ENCODE data around the gene CCDC88B.

The CCDC88B gene

DNA sequence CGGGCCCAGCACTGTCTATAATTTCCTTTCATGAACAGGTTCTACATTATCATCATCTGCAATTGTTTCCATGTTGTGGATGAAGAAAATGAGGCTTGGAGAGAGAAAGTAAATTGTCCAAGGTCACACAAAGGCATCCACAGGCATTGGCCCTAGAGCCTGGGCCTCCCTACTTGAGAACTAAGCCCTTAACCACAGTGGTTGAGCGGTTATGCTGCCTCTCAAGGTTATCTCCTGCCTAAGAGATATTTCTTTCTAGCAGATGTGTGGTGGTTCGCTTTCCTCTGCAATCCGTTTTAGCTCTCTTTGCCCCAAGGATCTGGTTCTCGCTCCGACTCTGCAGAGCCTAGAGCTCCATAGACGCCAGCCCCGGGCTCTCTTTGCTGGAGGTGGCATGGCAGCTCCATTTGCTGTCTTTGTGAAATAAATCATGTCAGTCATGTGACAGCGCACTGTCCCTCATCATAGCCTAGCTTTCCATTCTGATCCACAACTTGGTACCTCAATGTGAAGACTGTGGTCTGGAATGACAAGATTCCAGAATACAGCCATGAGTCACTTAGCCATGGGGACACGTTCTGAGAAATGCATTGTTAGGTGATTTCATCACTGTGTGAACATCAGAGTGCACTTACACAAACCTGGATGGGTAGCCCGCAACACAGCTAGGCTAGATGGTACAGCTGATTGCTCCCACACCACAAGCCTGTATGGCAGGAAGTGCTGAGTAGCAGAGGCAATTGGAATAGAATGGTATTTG, 46.1 kb downstream of the CCDC88B start:
- DNase-seq: peak; percentile 18

DNA sequence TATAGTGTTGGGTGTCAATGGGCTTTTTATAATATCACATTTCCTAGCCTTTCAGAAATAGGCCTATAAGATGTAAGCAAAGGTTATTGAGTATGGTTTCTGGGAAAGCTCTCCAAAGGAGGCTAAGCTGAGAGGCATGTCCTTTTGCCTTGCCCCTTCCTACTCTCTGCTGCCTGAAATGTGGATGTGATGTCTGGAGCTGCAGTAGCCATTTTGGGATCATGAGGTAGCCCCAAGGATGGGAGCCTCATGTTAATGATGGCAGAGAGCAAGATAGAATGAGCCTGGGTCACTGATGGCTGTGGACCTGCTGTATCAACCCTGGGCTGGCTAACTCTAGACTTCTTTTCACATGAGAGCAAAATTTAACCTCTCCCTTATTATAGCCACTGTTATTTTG, 47.9 kb downstream of the CCDC88B start:
- DNase-seq: no peak

DNA sequence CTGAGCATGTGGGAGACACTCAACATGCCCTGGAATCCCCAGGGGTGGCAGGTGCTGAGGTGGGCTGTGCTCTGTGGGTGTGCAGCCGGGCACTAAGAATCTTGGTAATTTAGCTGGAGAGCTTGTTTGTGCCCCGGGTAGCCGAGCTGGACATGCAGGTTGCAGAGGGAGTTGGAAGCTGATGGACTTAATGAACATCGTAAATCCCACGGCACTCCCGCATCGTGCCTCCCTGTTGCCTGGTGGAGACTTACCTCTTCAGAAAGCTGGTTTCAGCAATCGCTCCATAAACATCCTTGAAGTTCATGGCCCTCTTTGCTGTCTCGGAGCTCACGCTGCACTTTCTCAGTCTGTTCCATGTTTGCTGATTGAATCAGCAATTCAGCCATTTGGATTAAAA, 48.9 kb downstream of the CCDC88B start:
- DNase-seq: no peak

DNA sequence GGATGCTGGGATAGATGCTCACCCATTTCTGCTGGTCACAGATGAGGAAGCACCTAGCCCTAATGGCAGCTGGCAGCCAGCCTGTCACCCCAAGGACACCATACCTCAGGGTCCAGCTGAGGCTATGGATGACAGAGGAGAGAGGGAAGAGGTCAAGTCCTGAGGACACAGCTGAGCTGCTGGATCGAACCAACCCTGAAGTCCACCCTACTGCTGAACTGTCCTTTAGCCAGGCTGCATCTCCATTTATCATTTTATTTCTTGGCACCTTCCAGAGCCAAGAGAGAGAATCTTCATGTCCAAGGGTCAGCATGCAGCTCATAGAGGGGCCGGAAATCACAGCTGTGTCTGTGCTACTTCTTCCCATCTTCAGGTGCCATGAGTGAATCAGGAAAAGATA, 49.8 kb downstream of the CCDC88B start:
- DNase-seq: no peak

DNA sequence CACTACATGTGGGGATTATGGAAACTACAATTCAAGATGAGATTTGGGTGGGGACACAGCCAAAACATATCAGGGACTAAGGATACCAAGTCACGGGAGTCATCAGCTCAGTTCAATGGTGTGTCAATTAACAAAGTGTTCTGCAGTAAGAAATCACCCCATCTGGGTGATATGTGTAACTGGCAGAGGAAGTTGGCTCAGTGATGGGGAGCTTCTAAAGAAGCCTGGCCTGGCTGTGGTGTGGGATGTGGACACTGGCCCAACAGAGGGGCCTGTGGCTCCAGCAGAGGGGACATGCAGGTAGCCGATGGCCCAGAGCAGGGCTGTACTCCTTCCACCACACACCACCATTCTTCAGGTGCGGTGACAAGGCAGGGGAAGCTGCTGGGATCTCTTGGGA, 50.6 kb downstream of the CCDC88B start:
- no peak for DNase-seq

DNA sequence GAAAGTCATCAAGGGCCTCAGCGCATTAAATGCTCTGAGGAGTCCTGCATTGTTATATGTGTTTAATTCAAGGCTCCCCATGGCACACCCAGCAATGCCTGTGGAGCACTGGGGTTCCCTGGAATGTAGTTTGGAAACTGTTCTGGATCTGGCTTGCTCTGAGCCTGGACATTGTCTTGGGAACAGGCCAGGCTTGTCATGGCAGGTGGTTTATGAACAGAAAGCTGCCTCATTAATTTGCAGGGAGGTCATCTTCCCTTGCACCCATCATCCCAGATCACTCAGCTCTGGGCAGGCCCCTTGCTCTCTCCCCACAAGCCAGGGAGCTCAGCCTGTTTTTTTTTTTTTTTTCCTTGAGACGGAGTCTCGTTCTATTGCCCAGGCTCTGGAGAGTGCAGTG, 51.8 kb downstream of the CCDC88B start:
- DNase-seq: no peak

DNA sequence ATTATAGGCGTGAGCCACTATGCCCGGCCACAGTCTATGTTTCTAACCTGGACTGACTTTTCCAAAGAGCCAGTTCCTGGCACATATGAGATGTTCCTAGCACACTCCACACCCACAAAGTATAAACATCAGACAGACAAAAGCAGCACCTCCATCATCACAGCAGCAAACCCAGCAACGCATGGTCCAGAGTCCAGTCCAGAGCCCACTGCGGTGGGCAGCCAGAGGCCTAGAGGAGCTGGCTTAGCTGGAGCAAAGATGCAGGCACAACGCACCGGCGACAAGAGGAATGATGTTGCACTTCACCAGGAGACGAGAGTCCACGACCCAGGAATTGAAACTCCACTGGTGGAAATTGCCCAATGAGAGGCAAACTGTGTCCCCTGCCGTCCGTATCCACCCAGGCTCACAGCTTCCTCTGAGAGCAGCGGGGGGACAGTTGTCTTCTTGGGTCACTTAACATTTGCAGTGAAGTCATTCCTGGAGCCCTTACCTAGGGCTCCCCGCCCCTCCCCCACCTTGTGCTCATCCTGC, 55.6 kb downstream of the CCDC88B start:
- no peak for DNase-seq

DNA sequence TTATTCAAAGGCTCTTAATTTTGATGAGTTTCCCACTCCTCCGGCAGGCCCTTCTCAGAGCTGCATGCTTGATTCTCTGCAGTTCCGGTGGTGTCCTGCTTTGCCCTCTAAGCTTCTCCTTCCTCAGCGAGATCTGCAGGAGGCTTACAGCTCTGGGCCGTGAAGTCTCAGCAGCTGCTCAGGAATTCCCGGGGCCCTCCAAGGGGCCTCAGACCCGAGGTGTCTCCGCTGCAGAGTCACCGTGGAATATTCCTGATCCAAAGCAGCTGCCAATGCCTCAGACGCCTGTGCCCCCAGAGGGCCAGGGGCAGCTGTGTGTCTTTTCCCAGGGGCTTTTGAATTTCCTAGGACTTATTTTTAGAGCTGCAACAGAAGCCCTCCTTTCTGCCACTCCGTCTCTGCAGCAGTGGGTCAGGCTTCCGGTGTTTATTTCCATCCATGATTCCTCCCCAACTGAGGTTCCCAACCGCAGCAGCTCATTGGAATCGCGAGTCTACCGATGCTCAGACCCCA, 56.1 kb downstream of the CCDC88B start:
- DNase-seq: no peak

DNA sequence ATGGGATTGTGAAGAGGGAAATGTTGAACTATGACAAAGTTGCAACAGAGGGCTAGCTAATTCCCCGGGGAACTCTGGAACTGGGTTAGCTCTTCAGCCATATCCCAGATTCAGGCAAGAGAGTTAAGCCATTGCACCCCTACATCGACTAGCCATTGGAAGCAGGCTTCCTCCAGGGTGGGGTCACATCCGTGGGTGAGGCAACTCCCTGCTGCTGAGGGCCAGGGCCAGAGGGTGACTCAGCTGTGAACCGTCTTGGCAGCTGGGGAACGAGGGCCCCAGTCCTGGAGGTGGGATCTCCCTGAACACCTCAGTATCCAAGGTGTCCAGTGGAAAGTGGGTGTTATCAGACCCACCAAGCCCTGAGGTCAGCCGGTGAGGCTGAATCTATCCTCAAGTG, 60.1 kb downstream of the CCDC88B start:
- DNase-seq: no peak

DNA sequence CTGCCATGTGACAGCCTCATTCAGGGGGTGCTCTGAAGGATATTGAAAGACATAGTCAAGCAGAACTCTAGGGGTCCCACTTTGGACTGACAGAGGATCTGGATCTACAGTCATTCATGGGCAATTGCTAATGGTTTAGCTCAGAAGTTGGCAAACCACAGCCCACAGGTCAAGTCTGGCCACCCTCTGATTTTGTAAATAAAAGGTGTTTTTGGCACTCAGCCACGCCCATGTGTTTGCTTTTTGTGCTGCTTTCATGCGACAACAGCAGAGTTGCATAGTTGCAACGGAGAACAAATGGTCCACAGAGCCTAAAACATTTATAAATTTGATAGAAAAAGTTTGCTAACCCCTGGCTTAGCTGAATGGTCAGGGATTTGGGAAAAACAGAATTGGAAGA, 60.7 kb downstream of the CCDC88B start:
- no peak for DNase-seq

DNA sequence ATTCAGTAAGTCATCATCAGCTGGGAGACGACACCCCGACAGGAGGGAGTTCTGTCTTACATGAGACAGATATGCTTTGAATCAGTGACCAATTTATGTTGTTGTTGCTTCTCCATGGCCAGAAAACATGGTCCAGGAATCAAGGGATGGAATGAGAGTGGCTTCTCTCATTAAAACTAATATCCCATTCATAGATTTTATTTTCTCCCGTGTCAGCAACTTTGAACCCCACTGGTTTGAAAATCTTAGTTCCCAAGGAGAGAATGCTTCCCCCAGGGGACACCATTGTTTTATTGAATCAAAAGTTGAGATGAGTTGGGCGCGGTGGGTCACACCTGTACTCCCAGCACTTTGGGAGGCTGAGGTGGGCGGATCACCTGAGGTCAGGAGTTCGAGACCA, 61.8 kb downstream of the CCDC88B start:
- DNase-seq: no peak

DNA sequence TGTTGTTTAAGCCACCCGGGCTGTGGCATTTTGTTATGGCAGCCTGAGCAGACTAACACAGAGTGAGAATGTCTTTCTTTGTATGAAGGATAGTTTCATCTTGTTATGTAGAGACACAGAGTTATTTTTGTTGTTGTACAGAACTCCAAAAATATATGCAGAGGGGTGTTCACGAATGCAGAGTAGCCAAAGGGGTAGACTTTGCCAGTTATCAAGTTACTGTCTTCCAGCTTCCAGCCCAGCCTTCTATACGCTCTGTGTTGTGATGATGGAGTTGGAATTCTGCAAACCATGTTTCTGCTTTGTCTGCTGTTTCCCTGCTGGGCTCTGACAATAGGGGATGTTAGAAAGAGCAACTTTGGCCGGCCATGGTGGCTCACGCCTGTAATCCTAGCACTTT, 63.1 kb downstream of the CCDC88B start:
- no peak for DNase-seq

DNA sequence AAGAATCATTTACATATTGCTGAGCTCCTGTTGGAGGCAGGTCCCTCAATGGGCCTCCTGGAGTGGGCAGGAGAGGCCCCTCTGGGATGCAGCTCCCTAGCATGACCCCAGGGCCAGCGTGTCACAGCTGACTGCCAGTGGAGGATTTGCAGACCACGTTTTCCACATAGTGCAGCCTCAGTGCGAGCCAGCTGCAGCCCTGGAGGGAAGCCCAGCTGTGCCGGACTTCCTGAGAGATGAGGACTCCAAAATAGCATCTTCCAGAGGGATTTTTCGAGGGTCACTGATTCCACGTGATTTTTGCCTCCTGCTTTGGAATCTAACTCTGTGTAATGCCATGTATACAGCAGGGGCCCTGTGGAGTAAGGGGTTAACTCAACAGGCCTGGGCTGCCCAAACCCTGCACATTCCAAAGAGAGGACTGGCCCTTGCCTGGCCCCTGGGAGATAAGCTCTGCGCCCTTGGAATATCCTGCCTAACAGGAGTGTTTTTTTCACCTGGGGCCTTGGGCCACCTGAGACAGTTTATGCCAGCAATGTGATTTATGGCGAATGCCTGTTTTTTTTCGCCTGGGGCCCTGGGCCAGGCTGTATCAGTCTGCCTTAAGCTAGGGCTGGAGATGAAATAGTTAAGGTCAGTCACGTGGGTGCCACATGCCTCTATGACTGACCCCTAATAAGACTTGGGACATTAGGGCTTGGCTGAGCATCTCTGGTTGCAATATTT, 66.4 kb downstream of the CCDC88B start:
- no peak for DNase-seq
